K562 (cell line): ENCODE results near the gene OR10H3. TPM values are rescaled to one million over a fixed set of nuclear protein-coding genes. Genes with fewer than 3 reads are reported as not detected.

Source experiments
- ATAC-seq: fragments of 200-7000 bp; cut with Tn5 transposase; 3 replicates; pipeline ENCODE4 v1.9.1; 2020; ENCODE audit warnings: moderate library complexity
- BruUV-seq: library from RNA; stranded (reverse); fragments of 400-500 nt; replicated peaks from 2 replicates; lab custom pipeline; 2021; lab: Mats Ljungman, UMichigan
- CTCF ChIA-PET: fragments of 300-600 bp; formaldehyde crosslinking; extraction: SDS; loops from one replicate; lab custom pipeline; 2021; ENCODE audit warnings: low intra/inter-chr PET ratio; lab: Yijun Ruan, JAX
- POLR2A ChIA-PET: fragments of 300-600, 350-650 bp; sonication (Branson Sonifier 250); formaldehyde crosslinking; extraction: SDS; loops from one replicate; lab custom pipeline; 2021; ENCODE audit warnings: antibody characterized with exemption, inconsistent platforms; lab: Yijun Ruan, JAX
- DNase-seq, 4 experiments: peaks; one replicate each; pipeline versions ENCODE4 v3.0.0 to v3.0.0-alpha.2; 2011 to 2018; ENCODE audit warnings: low spot score in 3 of 4, mixed read lengths in 3 of 4; ENCODE audit errors: extremely low read depth in 1 of 4
- FAIRE-seq: peaks from 2 replicates; lab custom pipeline; 2011; peaks lifted over from hg19 to GRCh38; lab: Jason Lieb, UNC
- H2AFZ ChIP-seq: 2 replicates; pipeline ENCODE4 v1.6.0; 2011; ENCODE audit warnings: low read depth, low read length, control low read depth, inconsistent platforms
- H3K27ac ChIP-seq: fragments of 200-600 bp; 3 replicates; pipeline ENCODE4 v1.8.0; 2011; ENCODE audit warnings: low read depth, mild to moderate bottlenecking, control low read depth, inconsistent platforms, low read length, moderate library complexity, mixed read lengths; ENCODE audit errors: extremely low read depth
- H3K27me3 ChIP-seq, 2 experiments: fragments of 300-600 bp in 1 of 2; 2 replicates in 1 of 2; 3 replicates in 1 of 2; pipeline versions ENCODE4 v1.6.0 to v1.8.0; 2011; ENCODE audit warnings: inconsistent platforms in 2 of 2, low read length in 2 of 2, mild to moderate bottlenecking in 1 of 2, mixed read lengths in 1 of 2, moderate library complexity in 1 of 2; ENCODE audit not compliant: control insufficient read depth in 2 of 2, insufficient read depth in 2 of 2
- H3K36me3 ChIP-seq: fragments of 300-600 bp; 3 replicates; pipeline ENCODE4 v1.8.0; 2011; ENCODE audit warnings: mild to moderate bottlenecking, low read length, inconsistent platforms; ENCODE audit not compliant: control insufficient read depth, insufficient read depth
- H3K4me1 ChIP-seq, 2 experiments: fragments of 200-600 bp in 1 of 2; replicated peaks in 1 of 2; 2 replicates in 1 of 2; 3 replicates in 1 of 2; pipeline versions ENCODE4 v1.5.1 to v1.8.0; 2011; ENCODE audit warnings: inconsistent platforms in 2 of 2, low read length in 2 of 2, mild to moderate bottlenecking in 1 of 2, mixed read lengths in 1 of 2, moderate library complexity in 1 of 2; ENCODE audit not compliant: control insufficient read depth in 2 of 2, insufficient read depth in 2 of 2
- H3K4me2 ChIP-seq: 2 replicates; pipeline ENCODE4 v1.6.1; 2011; ENCODE audit warnings: low read length, control low read depth, inconsistent platforms, mixed read lengths; ENCODE audit not compliant: insufficient read depth
- H3K4me3 ChIP-seq: fragments of 200-600 bp; sonication (generic), shearing (Covaris generic); 2 replicates; pipeline ENCODE4 v1.5.1; 2016; ENCODE audit warnings: control low read depth, inconsistent platforms
- H3K79me2 ChIP-seq: fragments of 200-600 bp; 3 replicates; pipeline ENCODE4 v1.8.0; 2011; ENCODE audit warnings: low read length, inconsistent platforms; ENCODE audit not compliant: control insufficient read depth, insufficient read depth
- H3K9ac ChIP-seq, 2 experiments: 2 replicates each; pipeline versions ENCODE4 v1.6.0 to v1.6.1; 2011; ENCODE audit warnings: low read depth in 2 of 2, low read length in 2 of 2, control low read depth in 1 of 2, inconsistent platforms in 1 of 2, mild to moderate bottlenecking in 1 of 2, mixed read lengths in 1 of 2; ENCODE audit not compliant: insufficient read depth in 1 of 2
- H3K9me1 ChIP-seq: one replicate; pipeline ENCODE4 v1.6.0; 2011; ENCODE audit warnings: inconsistent platforms, mild to moderate bottlenecking, low read length, moderate library complexity; ENCODE audit not compliant: control insufficient read depth, insufficient read depth
- H3K9me3 ChIP-seq: replicated peaks from 2 replicates; pipeline ENCODE4 v1.5.1; 2011; ENCODE audit warnings: low read depth, low read length, inconsistent platforms; ENCODE audit not compliant: control insufficient read depth, insufficient read depth
- H4K20me1 ChIP-seq: replicated peaks from 2 replicates; pipeline ENCODE4 v1.6.1; 2011; ENCODE audit warnings: low read length, inconsistent platforms, mixed read lengths; ENCODE audit not compliant: control insufficient read depth, insufficient read depth
- ATF7 ChIP-seq: fragments of 450-650 bp; IDR thresholded peaks from 2 replicates; pipeline ENCODE4 v1.7.1; 2014; ENCODE audit warnings: mild to moderate bottlenecking, moderate library complexity
- HDAC1 ChIP-seq, 2 experiments: fragments of 450-650 bp; IDR thresholded peaks; 2 replicates each; pipeline ENCODE4 v1.6.1; 2016 to 2017; ENCODE audit warnings: inconsistent platforms in 1 of 2, mild to moderate bottlenecking in 1 of 2, moderate library complexity in 1 of 2
- HDGF ChIP-seq: fragments of 450-650 bp; IDR thresholded peaks from 2 replicates; pipeline ENCODE4 v1.6.1; 2016
- KDM4B ChIP-seq, 2 experiments: fragments of 450-650 bp in 1 of 2; sonication (generic) in 1 of 2; IDR thresholded peaks; 2 replicates each; pipeline ENCODE4 v1.6.1; 2016 to 2017; ENCODE audit warnings: borderline replicate concordance in 2 of 2, antibody characterized with exemption in 1 of 2, low read depth in 1 of 2, mild to moderate bottlenecking in 1 of 2
- MAX ChIP-seq: sonication (generic); formaldehyde crosslinking; IDR thresholded peaks from 2 replicates; pipeline ENCODE4 v1.9.0; 2022; ENCODE audit warnings: mild to moderate bottlenecking, missing genetic modification reagents
- MTA1 ChIP-seq: fragments of 450-650 bp; IDR thresholded peaks from 2 replicates; pipeline ENCODE4 v1.6.1; 2017; ENCODE audit warnings: borderline replicate concordance
- NCOA2 ChIP-seq, 2 experiments: fragments of 450-650 bp; IDR thresholded peaks; 2 replicates each; pipeline ENCODE4 v1.6.1; 2018; ENCODE audit warnings: mild to moderate bottlenecking in 2 of 2, moderate library complexity in 1 of 2; ENCODE audit not compliant: partially characterized antibody in 2 of 2
- SMAD2 ChIP-seq: fragments of 150-350 bp; IDR thresholded peaks from 2 replicates; pipeline ENCODE4 v1.6.1; 2014; ENCODE audit warnings: low read depth, mild to moderate bottlenecking, low read length
- TRIM24 ChIP-seq, 2 experiments: fragments of 450-650 bp; IDR thresholded peaks; 2 replicates each; pipeline ENCODE4 v1.6.1; 2016
- ZNF175 ChIP-seq: fragments of 200-800 bp; sonication (Bioruptor generic); IDR thresholded peaks from 2 replicates; pipeline ENCODE4 v1.6.1; 2016; ENCODE audit warnings: low read depth, mild to moderate bottlenecking, missing genetic modification characterization, missing compliant biosample characterization
- ZNF282 ChIP-seq: sonication (generic); formaldehyde crosslinking; IDR thresholded peaks from 2 replicates; pipeline ENCODE4 v1.8.1; 2023; ENCODE audit warnings: missing genetic modification reagents
- ZNF512 ChIP-seq: IDR thresholded peaks from 2 replicates; pipeline ENCODE4 v1.6.1; 2016; ENCODE audit warnings: missing genetic modification characterization, missing compliant biosample characterization
- WGBS: fragments of 100-300 bp; shearing (Covaris generic); methylation state at CpG from one replicate; pipeline ENCODE4 v1.1.6; 2016; ENCODE audit warnings: low coverage, mixed read lengths; ENCODE audit not compliant: insufficient coverage; ENCODE audit errors: missing lambda C conversion rate; 5-methylcytosine and 5-hydroxymethylcytosine counted together
- in situ Hi-C: fragments of 300-500 bp; cut with MboI; formaldehyde crosslinking; loops from 4 replicates; pipeline ENCODE4 v1.15.0; 2018; ENCODE audit warnings: inconsistent platforms, mixed read lengths
- intact Hi-C: fragments of 100-400 bp; cut with micrococcal nuclease; formaldehyde crosslinking; loops from 2 replicates; pipeline ENCODE4 v1.14.2; 2022
- polyA plus RNA-seq, 8 experiments: library from polyadenylated mRNA; depleted of rRNA in 4 of 8; stranded (reverse) in 5 of 8; unstranded in 3 of 8; fragments of >200 nt; fragmentation: Nextera tagmentation in 2 of 8; fragmentation: Illumina TruSeq in 1 of 8; extraction: Ambion mirVana in 2 of 8; extraction: Trizol in 1 of 8; gene quantifications; 2 replicates each; pipeline versions ENCODE4 v1.2.1 to v1.2.3, GENCODE V29; 2011 to 2014; ENCODE audit warnings: inconsistent platforms in 1 of 8, missing spikeins in 1 of 8
- total RNA-seq, 7 experiments: library from RNA; depleted of rRNA in 6 of 7; stranded (reverse); fragments of >200 nt in 6 of 7; fragmentation: Illumina TruSeq in 2 of 7; extraction: Trizol in 2 of 7; gene quantifications; 2 replicates each; pipeline versions ENCODE4 v1.2.1 to v1.2.3, GENCODE V29; 2011 to 2021; ENCODE audit warnings: low replicate concordance in 1 of 7

The OR10H3 gene
- total and polyA plus RNA-seq, 9 of the 15 experiments (the other 6 are each of a cell fraction or from before 2014, with no cell fraction given): not detected

GRCh38 chr19:15722956-15723355 lies 14.8 kb upstream of the OR10H3 start:
- Histone ChIP-seq H3K4me2 (no peak overlapping the region), H3K9me3 (no peaks in the 10 kb centered on the region), H3K79me2 (no peaks in the 10 kb centered on the region), H3K4me3 (no peak overlapping the region), H3K36me3 (no peaks in the 10 kb centered on the region), H3K9me1 (no peaks in the 10 kb centered on the region)
- FAIRE-seq: no peak
- POLR2A ChIA-PET: no interaction called here
- intact Hi-C loops: no loop called here
- no peak for TF ChIP-seq KDM4B (IDR thresholded peaks at IDR 0.05; ENCODE audit: borderline replicate concordance in 2 of 2, low read depth in 1 of 2)
- peak; percentile 9; the same call in 1 of the 2 replicates for TF ChIP-seq ZNF512 (tag)
- TF ChIP-seq, all 486 proteins: peak for 1
- Histone ChIP-seq H3K27me3 (peaks cover 0 to 5% of the 10 kb centered on the region in 2 experiments; a peak in 2 of 5 replicates), H3K27ac (no peak overlapping the region), H3K9ac (0 out of 4 replicates have a peak overlapping the region, but pooled peaks of 1 of the 2 experiments have one; percentile 5), H4K20me1 (no peaks in the 10 kb centered on the region; the same call in 1 of the 2 replicates), H3K4me1 (peaks cover 0 to 5% of the 10 kb centered on the region in 2 experiments; a peak in 1 of 5 replicates), H2AFZ (no peak overlapping the region)
- CTCF ChIA-PET: no interaction called here
- ATAC-seq: no peak
- 14% methylated on average over 25 of the region's 25 CpGs for WGBS
- no peak for DNase-seq
- in situ Hi-C loops: no loop called here
- BruUV-seq: no TSS peak

- BruUV-seq: no TSS peak
- Histone ChIP-seq H3K36me3 (no peaks in the 10 kb centered on the region), H3K9me3 (no peaks in the 10 kb centered on the region), H3K9me1 (no peaks in the 10 kb centered on the region)
- CTCF ChIA-PET: no interaction called here
- TF ChIP-seq HDAC1 (IDR thresholded peaks at IDR 0.05) (no peak), ZNF175 (CRISPR knock-in tag) (no peak), MTA1 (no peak), MAX (CRISPR knock-in tag) (no peak), ZNF282 (CRISPR knock-in tag) (no peak), HDGF (no peak), ATF7 (no peak), TRIM24 (IDR thresholded peaks at IDR 0.05) (no peak), SMAD2 (no peak), NCOA2 (IDR thresholded peaks at IDR 0.05; ENCODE audit: partially characterized antibody in 2 of 2) (no peak)
- TF ChIP-seq, all 486 proteins: peak for 0
- intact Hi-C loops (no loop called here), in situ Hi-C loops (no loop called here)
- Histone ChIP-seq H2AFZ (no peak within 1 kb of the TSS), H3K4me3 (no peak within 1 kb of the TSS), H3K4me2 (no peak within 1 kb of the TSS), H3K27ac (no peak within 1 kb of the TSS), H3K79me2 (no peaks in the 10 kb centered on the region), H4K20me1 (no peaks in the 10 kb centered on the region), H3K9ac (no peak within 1 kb of the TSS), H3K27me3 (peaks cover 0 to 12% of the 10 kb centered on the region in 2 experiments; a peak in 2 of 5 replicates), H3K4me1 (peaks cover 0 to 5% of the 10 kb centered on the region in 2 experiments; a peak in 1 of 5 replicates)
- 0% methylated on average over 5 of the region's 5 CpGs for WGBS
- no peak for ATAC-seq
- DNase-seq: no peak
- FAIRE-seq: no peak
- POLR2A ChIA-PET: interaction anchor here (0.7 kb wide), 2 partner anchors 8 to 109 kb away, joined by 3 read pairs; no protein-coding TSS in a partner anchor
Observed at GRCh38 chr19:15727724-15728123, 10.1 kb upstream of the OR10H3 start, which contains the start of gene OR10H2. Gene OR10H2, plus strand, starts transcription at chr19:15728024. Its CDS starts 20 bp downstream, at chr19:15728044.
